GM12801 (cell line): ENCODE measurements around the gene UBAP1.

ENCODE experiments used
- TF ChIP-seq, protein P1 (sequence below): IDR thresholded peaks from one replicate; pipeline ENCODE4 v1.5.1; 2011; ENCODE audit warnings: control low read depth; ENCODE audit not compliant: insufficient read length; ENCODE audit errors: extremely low read depth

The UBAP1 gene

DNA sequence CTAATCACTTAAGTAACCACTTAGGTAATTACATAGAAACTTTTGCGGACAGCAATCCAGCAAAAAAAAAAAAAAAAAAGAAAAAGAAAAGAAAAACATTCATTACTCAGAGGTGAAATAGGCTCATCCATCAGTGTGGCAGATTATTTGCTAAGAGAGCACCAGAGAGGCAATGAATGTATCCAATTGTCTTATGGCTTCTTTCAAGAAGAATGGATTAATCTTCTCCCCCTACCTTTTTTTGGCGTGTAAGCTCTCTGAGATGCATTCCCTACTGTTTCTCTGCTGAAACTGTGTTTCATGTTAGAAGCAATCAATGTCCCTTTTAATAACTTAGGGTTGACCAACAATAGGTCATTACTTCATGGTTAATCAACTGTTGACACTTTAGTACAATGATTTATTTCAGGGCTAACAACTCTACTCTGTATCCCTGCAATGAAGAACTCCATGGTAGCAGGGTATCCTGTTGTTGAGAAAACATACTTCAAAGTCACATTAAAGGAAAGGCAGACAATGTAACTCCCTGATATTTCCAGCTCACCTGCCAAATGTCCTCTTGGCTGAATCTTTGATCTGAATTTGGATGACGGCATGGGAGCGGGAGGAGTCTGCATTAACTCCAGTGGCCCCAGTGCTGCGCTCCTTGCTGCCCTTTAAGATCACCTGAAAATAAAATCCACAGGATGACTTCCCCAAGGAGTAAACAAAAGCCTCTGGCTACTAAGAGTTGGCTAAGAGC lies 92.6 kb downstream of the UBAP1 start:
- TF ChIP-seq, protein P1, sequence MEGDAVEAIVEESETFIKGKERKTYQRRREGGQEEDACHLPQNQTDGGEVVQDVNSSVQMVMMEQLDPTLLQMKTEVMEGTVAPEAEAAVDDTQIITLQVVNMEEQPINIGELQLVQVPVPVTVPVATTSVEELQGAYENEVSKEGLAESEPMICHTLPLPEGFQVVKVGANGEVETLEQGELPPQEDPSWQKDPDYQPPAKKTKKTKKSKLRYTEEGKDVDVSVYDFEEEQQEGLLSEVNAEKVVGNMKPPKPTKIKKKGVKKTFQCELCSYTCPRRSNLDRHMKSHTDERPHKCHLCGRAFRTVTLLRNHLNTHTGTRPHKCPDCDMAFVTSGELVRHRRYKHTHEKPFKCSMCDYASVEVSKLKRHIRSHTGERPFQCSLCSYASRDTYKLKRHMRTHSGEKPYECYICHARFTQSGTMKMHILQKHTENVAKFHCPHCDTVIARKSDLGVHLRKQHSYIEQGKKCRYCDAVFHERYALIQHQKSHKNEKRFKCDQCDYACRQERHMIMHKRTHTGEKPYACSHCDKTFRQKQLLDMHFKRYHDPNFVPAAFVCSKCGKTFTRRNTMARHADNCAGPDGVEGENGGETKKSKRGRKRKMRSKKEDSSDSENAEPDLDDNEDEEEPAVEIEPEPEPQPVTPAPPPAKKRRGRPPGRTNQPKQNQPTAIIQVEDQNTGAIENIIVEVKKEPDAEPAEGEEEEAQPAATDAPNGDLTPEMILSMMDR = no peak

DNA sequence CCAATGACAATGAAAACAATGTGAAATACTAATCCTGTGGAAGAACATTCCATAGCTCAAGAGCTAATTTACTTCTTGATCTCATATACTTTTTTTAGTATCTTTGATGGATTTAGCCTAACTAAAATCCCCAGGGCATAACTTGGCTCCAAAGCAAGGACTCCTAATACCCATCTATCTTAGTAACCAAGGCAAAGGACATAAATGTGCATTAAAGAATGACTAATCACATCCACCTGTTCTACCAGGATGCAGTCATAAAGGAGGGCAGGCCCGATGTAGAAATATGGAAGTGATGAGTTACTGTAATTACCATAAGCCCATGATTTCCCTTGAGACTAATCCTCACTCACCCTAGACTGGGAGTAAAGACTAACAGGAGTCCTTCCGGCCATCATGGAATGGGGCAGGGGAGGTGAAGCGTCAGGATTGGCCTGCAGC lies 93.3 kb downstream of the UBAP1 start:
- TF ChIP-seq, protein P1 = no peak

DNA sequence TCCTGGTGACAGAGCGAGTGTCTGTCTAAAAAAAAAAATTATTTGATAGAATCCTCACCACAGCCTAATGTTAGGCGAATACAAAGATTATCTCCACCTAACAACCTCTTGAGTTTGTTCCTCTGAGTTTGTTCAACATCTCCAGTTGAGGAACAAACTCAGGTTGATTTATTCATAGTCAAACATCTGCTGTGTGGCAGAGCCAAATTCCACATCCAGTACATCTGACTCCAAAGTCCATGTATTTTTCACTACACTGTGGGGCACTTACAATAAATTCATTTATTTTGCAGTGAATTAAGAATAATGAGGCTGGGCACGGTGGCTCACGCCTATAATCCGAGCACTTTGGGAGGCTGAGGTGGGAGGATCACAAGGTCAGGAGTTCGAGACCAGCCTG lies 97.0 kb downstream of the UBAP1 start:
- TF ChIP-seq, protein P1 = no peak

DNA sequence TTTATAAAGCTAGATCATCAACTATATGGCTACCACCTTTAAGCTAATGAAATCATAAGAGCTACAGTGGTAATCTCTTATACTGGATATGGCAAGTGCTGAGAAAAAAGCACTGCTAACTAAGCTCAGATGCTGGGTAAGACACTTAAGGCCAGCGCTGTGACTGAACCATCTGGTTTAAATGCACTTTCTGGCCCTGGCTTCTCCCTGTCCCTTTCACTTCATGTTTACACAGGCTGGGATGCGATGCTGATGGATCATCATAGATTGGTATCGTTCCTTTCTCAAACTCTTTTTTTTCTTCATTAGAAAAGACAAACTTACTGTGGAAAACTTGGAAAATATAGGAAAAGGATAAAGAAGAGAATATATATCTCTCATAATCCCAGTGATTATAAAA lies 97.9 kb downstream of the UBAP1 start:
- TF ChIP-seq, protein P1 = no peak

DNA sequence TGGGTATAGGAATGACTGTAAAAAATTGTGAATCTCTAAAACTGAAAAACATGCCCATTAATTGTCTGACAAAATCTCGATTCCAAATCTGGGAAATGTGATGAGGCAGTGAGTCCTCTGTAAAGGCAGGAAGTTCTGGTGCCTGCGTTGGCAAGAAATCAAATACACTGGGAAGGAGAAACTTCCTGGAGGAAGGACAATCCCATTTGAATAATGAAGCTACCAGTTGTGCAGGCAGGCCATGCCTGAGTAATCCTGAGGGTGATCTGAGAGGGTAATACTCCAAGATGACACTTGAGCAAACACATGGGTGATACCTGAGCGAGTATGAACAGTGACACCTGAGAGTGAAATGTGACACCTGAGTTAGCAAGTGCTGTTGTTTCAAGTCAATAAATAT lies 100.6 kb downstream of the UBAP1 start:
- TF ChIP-seq, protein P1 = no peak

DNA sequence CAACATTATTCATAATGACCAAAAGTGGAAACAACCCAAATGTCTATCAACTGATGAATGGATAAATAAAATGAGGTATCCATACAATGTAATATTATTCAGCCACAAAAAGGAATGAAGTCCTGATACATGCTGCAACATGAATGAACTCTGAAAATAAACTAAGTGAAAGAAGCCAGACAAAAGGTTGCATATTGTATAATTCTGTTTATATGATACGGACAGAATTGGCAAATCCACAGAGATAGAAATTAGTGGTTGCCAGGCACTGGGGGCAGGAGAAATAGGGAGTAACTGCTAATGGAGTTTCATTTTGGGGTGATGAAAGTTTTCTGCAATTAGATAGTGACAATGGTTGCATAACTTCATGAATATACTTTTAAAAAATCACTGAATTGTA lies 103.3 kb downstream of the UBAP1 start:
- TF ChIP-seq, protein P1 = no peak

DNA sequence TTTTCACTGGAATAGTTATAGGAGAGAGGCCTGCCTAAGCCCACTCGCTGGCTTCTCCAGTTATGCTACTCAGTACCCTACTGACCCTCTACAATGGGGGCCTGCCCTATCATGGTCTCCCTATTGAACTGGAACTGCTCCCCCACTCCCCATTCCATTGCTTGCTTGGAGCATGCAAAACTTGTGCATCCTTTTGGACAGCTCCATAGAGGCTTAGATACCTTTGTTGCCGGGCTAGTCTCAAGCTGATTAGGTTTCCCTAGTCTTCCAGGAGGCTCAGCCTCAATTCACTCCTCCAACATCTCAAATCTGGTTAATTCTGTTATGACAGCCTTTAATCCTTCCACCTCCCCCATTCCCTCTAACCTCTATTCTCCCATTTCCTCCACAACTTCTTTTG lies 110.3 kb downstream of the UBAP1 start:
- TF ChIP-seq, protein P1 = no peak
